Lower leg skin (tissue), 4 donors: ENCODE measurements around the gene KLHL14. TPM values are rescaled to one million over a fixed set of nuclear protein-coding genes. Genes with fewer than 3 reads are reported as not detected.

Experiments
- DNase-seq, 2 donors: peaks; one replicate each; pipeline ENCODE4 v3.0.0-alpha.2; 2019; ENCODE audit warnings: low spot score in 2 of 2
- H3K4me3 ChIP-seq: fragments of 200-600 bp; sonication (generic); 2 replicates; pipeline ENCODE4 v1.5.1; 2017; ENCODE audit warnings: mild to moderate bottlenecking, low read depth; ENCODE audit not compliant: poor library complexity, severe bottlenecking
- CTCF ChIP-seq, 3 donors: fragments of 450-650 bp; IDR thresholded peaks; one replicate each; pipeline ENCODE4 v1.5.1; 2016; ENCODE audit warnings: antibody characterized with exemption in 3 of 3, mild to moderate bottlenecking in 3 of 3, moderate library complexity in 2 of 3
- POLR2A ChIP-seq, 2 donors: fragments of 450-650 bp; IDR thresholded peaks; one replicate each; pipeline ENCODE4 v1.6.1; 2016 to 2017; ENCODE audit warnings: antibody characterized with exemption in 2 of 2, mild to moderate bottlenecking in 1 of 2, moderate library complexity in 1 of 2
- WGBS, 2 donors: methylation state at CpG; one replicate each; pipeline ENCODE4 v1.1.5; 2018; 5-methylcytosine and 5-hydroxymethylcytosine counted together
- intact Hi-C: fragments of 100-400 bp; cut with DNase I; formaldehyde crosslinking; loops from one replicate; pipeline ENCODE4 v1.15.0; 2023; ENCODE audit warnings: low total_unique reads
- total RNA-seq, 4 donors: library from RNA; depleted of rRNA; stranded (reverse); fragments of >200 nt; gene quantifications; one replicate each; pipeline ENCODE4 v1.1.0, GENCODE V29; 2016

KLHL14 gene
- total RNA-seq, 4 donors from 2014 or later = not detected

DNA sequence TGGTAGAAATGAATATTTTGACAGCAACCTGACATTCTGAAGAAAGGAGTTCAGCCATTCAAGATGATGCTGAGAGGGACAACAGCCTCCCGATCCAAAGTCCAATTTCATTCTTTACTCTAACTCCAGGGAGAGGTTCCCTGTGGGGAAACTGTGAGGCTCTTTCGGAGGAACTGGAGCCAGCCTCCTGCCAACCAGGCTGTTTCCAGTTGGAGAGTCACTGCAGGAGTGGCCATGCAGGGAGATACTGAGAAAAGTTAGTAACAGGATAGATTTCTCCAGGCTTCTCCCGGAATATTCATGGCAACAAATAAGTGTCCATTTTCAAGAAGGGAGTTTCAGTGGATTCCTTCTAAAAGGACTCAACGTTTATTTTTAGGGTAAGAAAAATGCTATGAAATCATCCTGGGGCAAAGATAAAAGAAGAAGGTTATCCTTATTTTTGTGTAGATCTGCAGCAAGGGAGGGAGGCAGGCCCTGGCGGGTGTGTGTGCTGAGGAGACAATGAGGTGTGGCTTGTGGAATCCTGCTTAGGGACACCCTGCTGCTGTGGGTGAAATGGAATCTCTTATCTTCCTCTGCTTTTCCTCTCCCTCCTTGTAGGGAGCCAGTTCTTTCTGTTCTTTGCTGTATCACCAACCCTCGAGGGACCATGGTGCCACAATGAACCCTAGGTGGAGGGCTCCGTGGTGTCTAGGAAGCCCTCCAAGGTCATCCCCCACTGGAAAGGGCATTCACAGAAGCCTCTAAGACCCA is 18.1 kb downstream of the KLHL14 start:
- no peak for DNase-seq
- H3K4me3 ChIP-seq = no peak overlapping the region
- no peak for TF ChIP-seq POLR2A (IDR thresholded peaks at IDR 0.05)
- intact Hi-C loops = no loop called here
- WGBS, 2 donors = 54 to 56% methylated on average over 7 of the region's 7 CpGs

GRCh38 chr18:32753656-32754260 is 19.1 kb downstream of the KLHL14 start:
- intact Hi-C loops = no loop called here
- 69 to 71% methylated on average over 4 of the region's 4 CpGs for WGBS, 2 donors
- H3K4me3 ChIP-seq = no peak overlapping the region
- no peak for DNase-seq
- TF ChIP-seq POLR2A (IDR thresholded peaks at IDR 0.05) (no peak), CTCF (IDR thresholded peaks at IDR 0.05) (no peak)

DNA sequence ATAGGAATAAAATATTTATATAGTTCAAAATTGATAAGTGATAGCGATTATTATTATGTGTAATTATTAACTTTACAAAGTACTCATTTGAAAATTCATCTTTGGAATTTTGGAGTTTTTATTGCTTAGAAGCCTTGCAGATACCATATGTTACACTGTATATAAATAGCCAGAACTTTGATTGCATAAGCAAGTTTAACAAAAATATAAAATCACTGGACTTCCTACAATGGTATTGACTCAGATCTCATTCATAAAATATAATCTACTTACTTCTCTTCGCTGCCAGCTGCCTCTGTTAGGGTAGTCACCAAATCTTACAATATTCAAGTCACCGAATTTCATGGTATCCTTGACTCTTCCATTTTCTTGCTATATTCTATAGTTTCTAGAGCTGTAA is 22.5 kb downstream of the KLHL14 start:
- no peak for DNase-seq
- 90 to 91% methylated on average over 3 of the region's 3 CpGs for WGBS, 2 donors
- H3K4me3 ChIP-seq = no peak overlapping the region
- TF ChIP-seq POLR2A (IDR thresholded peaks at IDR 0.05) (no peak), CTCF (IDR thresholded peaks at IDR 0.05) (no peak)
- intact Hi-C loops = no loop called here

GRCh38 chr18:32749809-32750208 is 23.0 kb downstream of the KLHL14 start:
- WGBS, 2 donors = 77 to 91% methylated on average over 4 of the region's 4 CpGs
- H3K4me3 ChIP-seq = no peak overlapping the region
- TF ChIP-seq CTCF (IDR thresholded peaks at IDR 0.05) = no peak
- TF ChIP-seq POLR2A (IDR thresholded peaks at IDR 0.05) = no peak
- no peak for DNase-seq
- intact Hi-C loops = no loop called here

DNA sequence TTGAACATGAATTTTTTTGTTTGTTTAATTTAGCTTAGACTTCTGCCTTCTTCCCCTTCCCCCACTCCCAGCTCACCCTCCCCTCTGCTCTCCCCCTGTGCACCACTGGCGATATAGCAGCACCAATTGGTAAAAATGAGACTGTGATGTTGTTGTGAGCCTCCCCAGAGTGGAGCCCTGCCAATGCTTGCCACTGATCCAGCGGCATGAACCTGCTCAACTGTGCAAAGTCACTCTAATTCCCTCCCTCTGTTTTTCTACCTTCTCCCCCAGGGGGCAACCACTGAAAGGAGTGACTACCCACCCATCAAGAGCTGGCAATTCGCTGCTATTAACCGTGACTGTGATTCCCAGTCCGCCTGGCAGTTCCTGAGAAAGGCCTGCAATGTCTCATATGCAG is 30.2 kb downstream of the KLHL14 start:
- 48 to 75% methylated on average over 5 of the region's 5 CpGs for WGBS, 2 donors
- H3K4me3 ChIP-seq = no peak overlapping the region
- DNase-seq = no peak
- intact Hi-C loops = no loop called here
- TF ChIP-seq CTCF (IDR thresholded peaks at IDR 0.05) (no peak), POLR2A (IDR thresholded peaks at IDR 0.05) (no peak)

- TF ChIP-seq POLR2A (IDR thresholded peaks at IDR 0.05) (no peak), CTCF (IDR thresholded peaks at IDR 0.05) (no peak)
- DNase-seq = no peak
- 75 to 77% methylated on average over 2 of the region's 2 CpGs for WGBS, 2 donors
- intact Hi-C loops = no loop called here
- no peak overlapping the region for H3K4me3 ChIP-seq
Measured at GRCh38 chr18:32735781-32736180, 37.0 kb downstream of the KLHL14 start.
